HEK293 (cell line): ENCODE results near the gene NFAT5.

Source experiments
- CTCF ChIA-PET: fragments of 350-600 bp; formaldehyde crosslinking; extraction: SDS; loops from one replicate; lab custom pipeline; 2021; ENCODE audit warnings: antibody characterized with exemption; lab: Yijun Ruan, JAX
- POLR2A ChIA-PET: fragments of 300-600 bp; formaldehyde crosslinking; extraction: SDS; loops from one replicate; lab custom pipeline; 2020; ENCODE audit warnings: antibody characterized with exemption, inconsistent platforms; lab: Yijun Ruan, JAX
- H3K27ac ChIP-seq: fragments of 200-500 bp; sonication (Bioruptor generic); 2 replicates; pipeline ENCODE4 v1.5.1; 2014; ENCODE audit warnings: low read depth, low read length, control low read depth, inconsistent platforms; ENCODE audit errors: extremely low read depth
- H3K36me3 ChIP-seq, 2 experiments: fragments of 200-500 bp in 1 of 2; sonication (Bioruptor generic) in 1 of 2; 1 replicate in 1 of 2; 2 replicates in 1 of 2; pipeline ENCODE4 v1.5.1; 2014 to 2017; ENCODE audit warnings: inconsistent platforms in 2 of 2, low read length in 2 of 2; ENCODE audit not compliant: control insufficient read depth in 2 of 2, insufficient read depth in 1 of 2
- H3K4me1 ChIP-seq: fragments of 200-500 bp; sonication (Bioruptor generic); 2 replicates; pipeline ENCODE4 v1.5.1; 2014; ENCODE audit warnings: mild to moderate bottlenecking, low read length, inconsistent platforms; ENCODE audit not compliant: control insufficient read depth, insufficient read depth
- H3K4me3 ChIP-seq: 2 replicates; pipeline ENCODE4 v1.5.1; 2011; ENCODE audit warnings: low read depth, mild to moderate bottlenecking, control low read depth, low read length, moderate library complexity
- H3K9me3 ChIP-seq: fragments of 200-500 bp; sonication (Bioruptor generic); 2 replicates; pipeline ENCODE4 v1.5.1; 2014; ENCODE audit warnings: low read depth, low read length, inconsistent platforms; ENCODE audit not compliant: control insufficient read depth, insufficient read depth
- BCL6B ChIP-seq: fragments of 450-650 bp; formaldehyde crosslinking; IDR thresholded peaks from 2 replicates; pipeline ENCODE4 v1.5.1; 2017; ENCODE audit warnings: missing biosample characterization, missing genetic modification characterization
- PRDM10 ChIP-seq: fragments of 450-650 bp; formaldehyde crosslinking; IDR thresholded peaks from 2 replicates; pipeline ENCODE4 v1.5.1; 2016; ENCODE audit warnings: missing biosample characterization, missing genetic modification characterization
- WT1 ChIP-seq: fragments of 450-650 bp; formaldehyde crosslinking; IDR thresholded peaks from 2 replicates; pipeline ENCODE4 v1.5.1; 2016; ENCODE audit warnings: missing biosample characterization, missing genetic modification characterization
- ZNF112 ChIP-seq: fragments of 450-650 bp; formaldehyde crosslinking; IDR thresholded peaks from 2 replicates; pipeline ENCODE4 v1.5.0; 2017; ENCODE audit warnings: missing biosample characterization, missing genetic modification characterization
- ZNF121 ChIP-seq: fragments of 450-650 bp; formaldehyde crosslinking; IDR thresholded peaks from 2 replicates; pipeline ENCODE4 v1.5.1; 2016; ENCODE audit warnings: missing biosample characterization, missing genetic modification characterization
- ZNF155 ChIP-seq: fragments of 450-650 bp; formaldehyde crosslinking; IDR thresholded peaks from 2 replicates; pipeline ENCODE4 v1.5.1; 2016; ENCODE audit warnings: missing biosample characterization, missing genetic modification characterization
- ZNF16 ChIP-seq: fragments of 450-650 bp; formaldehyde crosslinking; IDR thresholded peaks from 2 replicates; pipeline ENCODE4 v1.5.1; 2016; ENCODE audit warnings: low read depth, missing biosample characterization, missing genetic modification characterization
- ZNF341 ChIP-seq: fragments of 450-650 bp; formaldehyde crosslinking; IDR thresholded peaks from 2 replicates; pipeline ENCODE4; 2016; ENCODE audit warnings: low read depth, missing biosample characterization, missing genetic modification characterization
- ZNF513 ChIP-seq: fragments of 450-650 bp; IDR thresholded peaks from 2 replicates; pipeline ENCODE4 v1.5.1; 2018; ENCODE audit warnings: missing biosample characterization, missing genetic modification characterization
- ZNF560 ChIP-seq: fragments of 450-650 bp; formaldehyde crosslinking; IDR thresholded peaks from 2 replicates; pipeline ENCODE4 v1.5.1; 2017; ENCODE audit warnings: missing biosample characterization, missing genetic modification characterization, borderline replicate concordance
- ZNF621 ChIP-seq: fragments of 450-650 bp; formaldehyde crosslinking; IDR thresholded peaks from 2 replicates; pipeline ENCODE4 v1.5.1; 2017; ENCODE audit warnings: missing biosample characterization, missing genetic modification characterization
- ZNF76 ChIP-seq: fragments of 450-650 bp; formaldehyde crosslinking; IDR thresholded peaks from 2 replicates; pipeline ENCODE4; 2016; ENCODE audit warnings: low read depth, missing biosample characterization, missing genetic modification characterization, borderline replicate concordance
- ZNF785 ChIP-seq: fragments of 450-650 bp; formaldehyde crosslinking; IDR thresholded peaks from 2 replicates; pipeline ENCODE4 v1.5.1; 2016; ENCODE audit warnings: missing biosample characterization, missing genetic modification characterization
- ZSCAN23 ChIP-seq: fragments of 450-650 bp; formaldehyde crosslinking; IDR thresholded peaks from 2 replicates; pipeline ENCODE4 v1.5.1; 2016; ENCODE audit warnings: missing biosample characterization, missing genetic modification characterization

Gene NFAT5

GRCh38 chr16:69669577-69669976 is 103.8 kb downstream of the NFAT5 start (continued):
- TF ChIP-seq PRDM10 (no peak), ZNF16 (tag by site-specific recombination) (no peak)

GRCh38 chr16:69672315-69672997 is 106.7 kb downstream of the NFAT5 start:
- H3K9me3 ChIP-seq: no peaks in the 10 kb centered on the region
- peaks cover 21 to 59% of the 10 kb centered on the region in 2 experiments for H3K36me3 ChIP-seq
- TF ChIP-seq WT1 (tag by site-specific recombination) (0 out of 2 replicates have a peak, but pooled peaks have one; percentile 15), ZNF785 (no peak), BCL6B (0 out of 2 replicates have a peak, but pooled peaks have one; percentile 15), ZNF155 (tag by site-specific recombination) (no peak)
- no peak overlapping the region for H3K27ac ChIP-seq
- ChIA-PET POLR2A (no interaction called here), CTCF (interaction anchor here (0.5 kb wide), 1 partner anchor 45 kb away, joined by 3 read pairs; no protein-coding TSS in a partner anchor)
- H3K4me3 ChIP-seq: no peak overlapping the region
- H3K4me1 ChIP-seq: peaks cover 7% of the 10 kb centered on the region; the same call in 1 of the 2 replicates

GRCh38 chr16:69672998-69673713 is 107.4 kb downstream of the NFAT5 start:
- H3K27ac ChIP-seq: no peak overlapping the region
- H3K4me1 ChIP-seq: peaks cover 7% of the 10 kb centered on the region; the same call in 1 of the 2 replicates
- POLR2A ChIA-PET: no interaction called here
- CTCF ChIA-PET: interaction anchor here (0.6 to 0.7 kb wide), 2 partner anchors 10 to 1934 kb away, joined by 3 read pairs; no protein-coding TSS in a partner anchor
- no peak for TF ChIP-seq ZNF341 (tag by site-specific recombination)
- TF ChIP-seq ZNF513 (tag by site-specific recombination): no peak
- TF ChIP-seq ZNF76 (tag by site-specific recombination): no peak
- TF ChIP-seq ZNF560 (tag by site-specific recombination): no peak
- TF ChIP-seq ZNF121 (tag by site-specific recombination): peak; percentile 74
- no peak for TF ChIP-seq ZSCAN23
- TF ChIP-seq ZNF621 (tag by site-specific recombination): no peak
- no peak for TF ChIP-seq ZNF112 (tag by site-specific recombination)
- no peak overlapping the region for H3K4me3 ChIP-seq
- H3K9me3 ChIP-seq: no peaks in the 10 kb centered on the region
- peaks cover 23 to 56% of the 10 kb centered on the region in 2 experiments for H3K36me3 ChIP-seq
